ENCODE data around the gene SGSH.

Gene SGSH

DNA sequence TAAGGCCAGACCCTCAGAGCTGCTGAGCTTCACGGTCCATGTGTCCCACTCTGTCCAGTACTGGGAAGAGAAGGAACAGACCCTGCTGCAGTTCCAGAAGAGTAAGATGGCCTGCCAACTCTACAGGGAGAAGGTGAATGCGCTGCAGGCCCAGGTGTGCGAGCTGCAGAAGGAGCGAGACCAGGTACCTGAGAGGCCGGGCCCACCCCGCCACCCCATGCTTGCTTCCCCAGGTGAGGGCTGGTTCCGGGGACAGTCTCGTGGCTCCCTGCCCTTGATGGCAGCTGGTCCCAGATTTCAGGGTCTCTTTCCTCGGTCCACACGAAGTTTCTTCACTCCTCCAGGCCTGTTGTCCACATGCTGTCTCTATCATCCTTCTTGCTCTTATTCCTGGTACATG is 29.4 kb downstream of the SGSH start:
- Histone ChIP-seq H3K36me3 (ENCODE audit: control insufficient read depth in 2 of 2, insufficient read depth in 1 of 2, low read length in 2 of 2) (no peaks in the 10 kb centered on the region), H3K27ac (ENCODE audit: extremely low read depth, low read depth, low read length) (no peak overlapping the region), H3K9me3 (ENCODE audit: control insufficient read depth, insufficient read depth, low read depth, low read length) (no peaks in the 10 kb centered on the region), H3K4me3 (ENCODE audit: low read depth, low read length) (no peak overlapping the region), H3K4me1 (ENCODE audit: control insufficient read depth, insufficient read depth, low read length) (no peaks in the 10 kb centered on the region)
- POLR2A ChIA-PET: no interaction called here
- CTCF ChIA-PET: interaction anchor here (1.3 kb wide), 1 partner anchor 182 kb away, joined by 4 read pairs; no protein-coding TSS in a partner anchor
- TF ChIP-seq ZNF561 (tag by site-specific recombination; IDR thresholded peaks at IDR 0.05; ENCODE audit: borderline replicate concordance) (no peak), MYNN (tag by site-specific recombination; IDR thresholded peaks at IDR 0.05; ENCODE audit: borderline replicate concordance) (no peak), ZNF155 (tag by site-specific recombination; IDR thresholded peaks at IDR 0.05) (no peak), YY1 (tag by site-specific recombination; IDR thresholded peaks at IDR 0.05) (no peak), ZNF768 (tag by site-specific recombination; IDR thresholded peaks at IDR 0.05) (no peak), ZNF837 (tag by site-specific recombination; IDR thresholded peaks at IDR 0.05) (no peak), ZEB2 (tag by site-specific recombination; IDR thresholded peaks at IDR 0.05) (no peak), ZNF404 (tag by site-specific recombination; IDR thresholded peaks at IDR 0.05) (no peak), GLIS1 (tag by site-specific recombination; IDR thresholded peaks at IDR 0.05) (no peak)
- TF ChIP-seq, protein P1, sequence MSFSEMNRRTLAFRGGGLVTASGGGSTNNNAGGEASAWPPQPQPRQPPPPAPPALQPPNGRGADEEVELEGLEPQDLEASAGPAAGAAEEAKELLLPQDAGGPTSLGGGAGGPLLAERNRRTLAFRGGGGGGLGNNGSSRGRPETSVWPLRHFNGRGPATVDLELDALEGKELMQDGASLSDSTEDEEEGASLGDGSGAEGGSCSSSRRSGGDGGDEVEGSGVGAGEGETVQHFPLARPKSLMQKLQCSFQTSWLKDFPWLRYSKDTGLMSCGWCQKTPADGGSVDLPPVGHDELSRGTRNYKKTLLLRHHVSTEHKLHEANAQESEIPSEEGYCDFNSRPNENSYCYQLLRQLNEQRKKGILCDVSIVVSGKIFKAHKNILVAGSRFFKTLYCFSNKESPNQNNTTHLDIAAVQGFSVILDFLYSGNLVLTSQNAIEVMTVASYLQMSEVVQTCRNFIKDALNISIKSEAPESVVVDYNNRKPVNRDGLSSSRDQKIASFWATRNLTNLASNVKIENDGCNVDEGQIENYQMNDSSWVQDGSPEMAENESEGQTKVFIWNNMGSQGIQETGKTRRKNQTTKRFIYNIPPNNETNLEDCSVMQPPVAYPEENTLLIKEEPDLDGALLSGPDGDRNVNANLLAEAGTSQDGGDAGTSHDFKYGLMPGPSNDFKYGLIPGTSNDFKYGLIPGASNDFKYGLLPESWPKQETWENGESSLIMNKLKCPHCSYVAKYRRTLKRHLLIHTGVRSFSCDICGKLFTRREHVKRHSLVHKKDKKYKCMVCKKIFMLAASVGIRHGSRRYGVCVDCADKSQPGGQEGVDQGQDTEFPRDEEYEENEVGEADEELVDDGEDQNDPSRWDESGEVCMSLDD (tag by site-specific recombination; IDR thresholded peaks at IDR 0.05): no peak
- TF ChIP-seq, protein P2, sequence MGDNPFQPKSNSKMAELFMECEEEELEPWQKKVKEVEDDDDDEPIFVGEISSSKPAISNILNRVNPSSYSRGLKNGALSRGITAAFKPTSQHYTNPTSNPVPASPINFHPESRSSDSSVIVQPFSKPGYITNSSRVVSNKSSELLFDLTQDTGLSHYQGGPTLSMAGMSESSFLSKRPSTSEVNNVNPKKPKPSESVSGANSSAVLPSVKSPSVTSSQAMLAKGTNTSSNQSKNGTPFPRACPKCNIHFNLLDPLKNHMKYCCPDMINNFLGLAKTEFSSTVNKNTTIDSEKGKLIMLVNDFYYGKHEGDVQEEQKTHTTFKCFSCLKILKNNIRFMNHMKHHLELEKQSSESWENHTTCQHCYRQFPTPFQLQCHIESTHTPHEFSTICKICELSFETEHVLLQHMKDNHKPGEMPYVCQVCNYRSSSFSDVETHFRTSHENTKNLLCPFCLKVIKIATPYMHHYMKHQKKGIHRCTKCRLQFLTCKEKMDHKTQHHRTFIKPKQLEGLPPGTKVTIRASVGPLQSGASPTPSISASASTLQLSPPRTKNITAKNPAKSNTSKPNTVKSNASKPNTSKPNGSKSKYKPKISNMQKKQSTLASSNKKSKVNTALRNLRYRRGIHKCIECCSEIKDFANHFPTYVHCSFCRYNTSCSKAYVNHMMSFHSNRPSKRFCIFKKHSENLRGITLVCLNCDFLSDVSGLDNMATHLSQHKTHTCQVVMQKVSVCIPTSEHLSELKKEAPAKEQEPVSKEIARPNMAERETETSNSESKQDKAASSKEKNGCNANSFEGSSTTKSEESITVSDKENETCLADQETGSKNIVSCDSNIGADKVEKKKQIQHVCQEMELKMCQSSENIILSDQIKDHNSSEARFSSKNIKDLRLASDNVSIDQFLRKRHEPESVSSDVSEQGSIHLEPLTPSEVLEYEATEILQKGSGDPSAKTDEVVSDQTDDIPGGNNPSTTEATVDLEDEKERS (tag by site-specific recombination; IDR thresholded peaks at IDR 0.05): no peak
- TF ChIP-seq, protein P3, sequence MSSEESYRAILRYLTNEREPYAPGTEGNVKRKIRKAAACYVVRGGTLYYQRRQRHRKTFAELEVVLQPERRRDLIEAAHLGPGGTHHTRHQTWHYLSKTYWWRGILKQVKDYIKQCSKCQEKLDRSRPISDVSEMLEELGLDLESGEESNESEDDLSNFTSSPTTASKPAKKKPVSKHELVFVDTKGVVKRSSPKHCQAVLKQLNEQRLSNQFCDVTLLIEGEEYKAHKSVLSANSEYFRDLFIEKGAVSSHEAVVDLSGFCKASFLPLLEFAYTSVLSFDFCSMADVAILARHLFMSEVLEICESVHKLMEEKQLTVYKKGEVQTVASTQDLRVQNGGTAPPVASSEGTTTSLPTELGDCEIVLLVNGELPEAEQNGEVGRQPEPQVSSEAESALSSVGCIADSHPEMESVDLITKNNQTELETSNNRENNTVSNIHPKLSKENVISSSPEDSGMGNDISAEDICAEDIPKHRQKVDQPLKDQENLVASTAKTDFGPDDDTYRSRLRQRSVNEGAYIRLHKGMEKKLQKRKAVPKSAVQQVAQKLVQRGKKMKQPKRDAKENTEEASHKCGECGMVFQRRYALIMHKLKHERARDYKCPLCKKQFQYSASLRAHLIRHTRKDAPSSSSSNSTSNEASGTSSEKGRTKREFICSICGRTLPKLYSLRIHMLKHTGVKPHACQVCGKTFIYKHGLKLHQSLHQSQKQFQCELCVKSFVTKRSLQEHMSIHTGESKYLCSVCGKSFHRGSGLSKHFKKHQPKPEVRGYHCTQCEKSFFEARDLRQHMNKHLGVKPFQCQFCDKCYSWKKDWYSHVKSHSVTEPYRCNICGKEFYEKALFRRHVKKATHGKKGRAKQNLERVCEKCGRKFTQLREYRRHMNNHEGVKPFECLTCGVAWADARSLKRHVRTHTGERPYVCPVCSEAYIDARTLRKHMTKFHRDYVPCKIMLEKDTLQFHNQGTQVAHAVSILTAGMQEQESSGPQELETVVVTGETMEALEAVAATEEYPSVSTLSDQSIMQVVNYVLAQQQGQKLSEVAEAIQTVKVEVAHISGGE (tag by site-specific recombination; conservative IDR thresholded peaks at IDR 0.05; ENCODE audit: low read depth): no peak
- TF ChIP-seq, protein P4, sequence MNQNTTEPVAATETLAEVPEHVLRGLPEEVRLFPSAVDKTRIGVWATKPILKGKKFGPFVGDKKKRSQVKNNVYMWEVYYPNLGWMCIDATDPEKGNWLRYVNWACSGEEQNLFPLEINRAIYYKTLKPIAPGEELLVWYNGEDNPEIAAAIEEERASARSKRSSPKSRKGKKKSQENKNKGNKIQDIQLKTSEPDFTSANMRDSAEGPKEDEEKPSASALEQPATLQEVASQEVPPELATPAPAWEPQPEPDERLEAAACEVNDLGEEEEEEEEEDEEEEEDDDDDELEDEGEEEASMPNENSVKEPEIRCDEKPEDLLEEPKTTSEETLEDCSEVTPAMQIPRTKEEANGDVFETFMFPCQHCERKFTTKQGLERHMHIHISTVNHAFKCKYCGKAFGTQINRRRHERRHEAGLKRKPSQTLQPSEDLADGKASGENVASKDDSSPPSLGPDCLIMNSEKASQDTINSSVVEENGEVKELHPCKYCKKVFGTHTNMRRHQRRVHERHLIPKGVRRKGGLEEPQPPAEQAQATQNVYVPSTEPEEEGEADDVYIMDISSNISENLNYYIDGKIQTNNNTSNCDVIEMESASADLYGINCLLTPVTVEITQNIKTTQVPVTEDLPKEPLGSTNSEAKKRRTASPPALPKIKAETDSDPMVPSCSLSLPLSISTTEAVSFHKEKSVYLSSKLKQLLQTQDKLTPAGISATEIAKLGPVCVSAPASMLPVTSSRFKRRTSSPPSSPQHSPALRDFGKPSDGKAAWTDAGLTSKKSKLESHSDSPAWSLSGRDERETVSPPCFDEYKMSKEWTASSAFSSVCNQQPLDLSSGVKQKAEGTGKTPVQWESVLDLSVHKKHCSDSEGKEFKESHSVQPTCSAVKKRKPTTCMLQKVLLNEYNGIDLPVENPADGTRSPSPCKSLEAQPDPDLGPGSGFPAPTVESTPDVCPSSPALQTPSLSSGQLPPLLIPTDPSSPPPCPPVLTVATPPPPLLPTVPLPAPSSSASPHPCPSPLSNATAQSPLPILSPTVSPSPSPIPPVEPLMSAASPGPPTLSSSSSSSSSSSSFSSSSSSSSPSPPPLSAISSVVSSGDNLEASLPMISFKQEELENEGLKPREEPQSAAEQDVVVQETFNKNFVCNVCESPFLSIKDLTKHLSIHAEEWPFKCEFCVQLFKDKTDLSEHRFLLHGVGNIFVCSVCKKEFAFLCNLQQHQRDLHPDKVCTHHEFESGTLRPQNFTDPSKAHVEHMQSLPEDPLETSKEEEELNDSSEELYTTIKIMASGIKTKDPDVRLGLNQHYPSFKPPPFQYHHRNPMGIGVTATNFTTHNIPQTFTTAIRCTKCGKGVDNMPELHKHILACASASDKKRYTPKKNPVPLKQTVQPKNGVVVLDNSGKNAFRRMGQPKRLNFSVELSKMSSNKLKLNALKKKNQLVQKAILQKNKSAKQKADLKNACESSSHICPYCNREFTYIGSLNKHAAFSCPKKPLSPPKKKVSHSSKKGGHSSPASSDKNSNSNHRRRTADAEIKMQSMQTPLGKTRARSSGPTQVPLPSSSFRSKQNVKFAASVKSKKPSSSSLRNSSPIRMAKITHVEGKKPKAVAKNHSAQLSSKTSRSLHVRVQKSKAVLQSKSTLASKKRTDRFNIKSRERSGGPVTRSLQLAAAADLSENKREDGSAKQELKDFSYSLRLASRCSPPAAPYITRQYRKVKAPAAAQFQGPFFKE (tag by site-specific recombination; IDR thresholded peaks at IDR 0.05; ENCODE audit: borderline replicate concordance): no peak
- TF ChIP-seq, protein P5, sequence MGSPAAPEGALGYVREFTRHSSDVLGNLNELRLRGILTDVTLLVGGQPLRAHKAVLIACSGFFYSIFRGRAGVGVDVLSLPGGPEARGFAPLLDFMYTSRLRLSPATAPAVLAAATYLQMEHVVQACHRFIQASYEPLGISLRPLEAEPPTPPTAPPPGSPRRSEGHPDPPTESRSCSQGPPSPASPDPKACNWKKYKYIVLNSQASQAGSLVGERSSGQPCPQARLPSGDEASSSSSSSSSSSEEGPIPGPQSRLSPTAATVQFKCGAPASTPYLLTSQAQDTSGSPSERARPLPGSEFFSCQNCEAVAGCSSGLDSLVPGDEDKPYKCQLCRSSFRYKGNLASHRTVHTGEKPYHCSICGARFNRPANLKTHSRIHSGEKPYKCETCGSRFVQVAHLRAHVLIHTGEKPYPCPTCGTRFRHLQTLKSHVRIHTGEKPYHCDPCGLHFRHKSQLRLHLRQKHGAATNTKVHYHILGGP (tag by site-specific recombination; IDR thresholded peaks at IDR 0.05): no peak
- TF ChIP-seq, protein P6, sequence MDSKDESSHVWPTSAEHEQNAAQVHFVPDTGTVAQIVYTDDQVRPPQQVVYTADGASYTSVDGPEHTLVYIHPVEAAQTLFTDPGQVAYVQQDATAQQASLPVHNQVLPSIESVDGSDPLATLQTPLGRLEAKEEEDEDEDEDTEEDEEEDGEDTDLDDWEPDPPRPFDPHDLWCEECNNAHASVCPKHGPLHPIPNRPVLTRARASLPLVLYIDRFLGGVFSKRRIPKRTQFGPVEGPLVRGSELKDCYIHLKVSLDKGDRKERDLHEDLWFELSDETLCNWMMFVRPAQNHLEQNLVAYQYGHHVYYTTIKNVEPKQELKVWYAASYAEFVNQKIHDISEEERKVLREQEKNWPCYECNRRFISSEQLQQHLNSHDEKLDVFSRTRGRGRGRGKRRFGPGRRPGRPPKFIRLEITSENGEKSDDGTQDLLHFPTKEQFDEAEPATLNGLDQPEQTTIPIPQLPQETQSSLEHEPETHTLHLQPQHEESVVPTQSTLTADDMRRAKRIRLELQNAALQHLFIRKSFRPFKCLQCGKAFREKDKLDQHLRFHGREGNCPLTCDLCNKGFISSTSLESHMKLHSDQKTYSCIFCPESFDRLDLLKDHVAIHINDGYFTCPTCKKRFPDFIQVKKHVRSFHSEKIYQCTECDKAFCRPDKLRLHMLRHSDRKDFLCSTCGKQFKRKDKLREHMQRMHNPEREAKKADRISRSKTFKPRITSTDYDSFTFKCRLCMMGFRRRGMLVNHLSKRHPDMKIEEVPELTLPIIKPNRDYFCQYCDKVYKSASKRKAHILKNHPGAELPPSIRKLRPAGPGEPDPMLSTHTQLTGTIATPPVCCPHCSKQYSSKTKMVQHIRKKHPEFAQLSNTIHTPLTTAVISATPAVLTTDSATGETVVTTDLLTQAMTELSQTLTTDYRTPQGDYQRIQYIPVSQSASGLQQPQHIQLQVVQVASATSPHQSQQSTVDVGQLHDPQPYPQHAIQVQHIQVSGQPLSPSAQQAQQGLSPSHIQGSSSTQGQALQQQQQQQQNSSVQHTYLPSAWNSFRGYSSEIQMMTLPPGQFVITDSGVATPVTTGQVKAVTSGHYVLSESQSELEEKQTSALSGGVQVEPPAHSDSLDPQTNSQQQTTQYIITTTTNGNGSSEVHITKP (tag by site-specific recombination; IDR thresholded peaks at IDR 0.05): no peak
- TF ChIP-seq, protein P7, sequence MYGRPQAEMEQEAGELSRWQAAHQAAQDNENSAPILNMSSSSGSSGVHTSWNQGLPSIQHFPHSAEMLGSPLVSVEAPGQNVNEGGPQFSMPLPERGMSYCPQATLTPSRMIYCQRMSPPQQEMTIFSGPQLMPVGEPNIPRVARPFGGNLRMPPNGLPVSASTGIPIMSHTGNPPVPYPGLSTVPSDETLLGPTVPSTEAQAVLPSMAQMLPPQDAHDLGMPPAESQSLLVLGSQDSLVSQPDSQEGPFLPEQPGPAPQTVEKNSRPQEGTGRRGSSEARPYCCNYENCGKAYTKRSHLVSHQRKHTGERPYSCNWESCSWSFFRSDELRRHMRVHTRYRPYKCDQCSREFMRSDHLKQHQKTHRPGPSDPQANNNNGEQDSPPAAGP (tag by site-specific recombination; IDR thresholded peaks at IDR 0.05): no peak

Data from HEK293 (cell line).